Loucy (cell line): Measurements from ENCODE around the gene MYH3.

Experiments used
- EZH2phosphoT487 ChIP-seq: fragments of 200-600 bp; IDR thresholded peaks from 2 replicates; pipeline ENCODE4 v1.6.1; 2018; ENCODE audit warnings: antibody characterized with exemption, mild to moderate bottlenecking, moderate library complexity, borderline replicate concordance
- TF ChIP-seq, protein P1 (sequence below): fragments of 200-600 bp; sonication (generic); conservative IDR thresholded peaks from 2 replicates; pipeline ENCODE4 v1.5.1; 2014; ENCODE audit warnings: mild to moderate bottlenecking, antibody characterized with exemption, low read length

- TF ChIP-seq, protein P1, sequence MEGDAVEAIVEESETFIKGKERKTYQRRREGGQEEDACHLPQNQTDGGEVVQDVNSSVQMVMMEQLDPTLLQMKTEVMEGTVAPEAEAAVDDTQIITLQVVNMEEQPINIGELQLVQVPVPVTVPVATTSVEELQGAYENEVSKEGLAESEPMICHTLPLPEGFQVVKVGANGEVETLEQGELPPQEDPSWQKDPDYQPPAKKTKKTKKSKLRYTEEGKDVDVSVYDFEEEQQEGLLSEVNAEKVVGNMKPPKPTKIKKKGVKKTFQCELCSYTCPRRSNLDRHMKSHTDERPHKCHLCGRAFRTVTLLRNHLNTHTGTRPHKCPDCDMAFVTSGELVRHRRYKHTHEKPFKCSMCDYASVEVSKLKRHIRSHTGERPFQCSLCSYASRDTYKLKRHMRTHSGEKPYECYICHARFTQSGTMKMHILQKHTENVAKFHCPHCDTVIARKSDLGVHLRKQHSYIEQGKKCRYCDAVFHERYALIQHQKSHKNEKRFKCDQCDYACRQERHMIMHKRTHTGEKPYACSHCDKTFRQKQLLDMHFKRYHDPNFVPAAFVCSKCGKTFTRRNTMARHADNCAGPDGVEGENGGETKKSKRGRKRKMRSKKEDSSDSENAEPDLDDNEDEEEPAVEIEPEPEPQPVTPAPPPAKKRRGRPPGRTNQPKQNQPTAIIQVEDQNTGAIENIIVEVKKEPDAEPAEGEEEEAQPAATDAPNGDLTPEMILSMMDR: peak; percentile 83
- TF ChIP-seq EZH2phosphoT487: no peak
Observed at GRCh38 chr17:10614536-10615155, 42.5 kb downstream of the MYH3 start.
